Measurements from ENCODE around the gene SERPINA10.
A peak's percentile ranks its signal among the peaks of the same experiment; 100 is the strongest.
"Not testable (repeated sequence)": the region's sequence is repeated elsewhere in the genome, so short reads cannot be mapped to it uniquely, and the experiment has no call there.

SERPINA10 gene

DNA sequence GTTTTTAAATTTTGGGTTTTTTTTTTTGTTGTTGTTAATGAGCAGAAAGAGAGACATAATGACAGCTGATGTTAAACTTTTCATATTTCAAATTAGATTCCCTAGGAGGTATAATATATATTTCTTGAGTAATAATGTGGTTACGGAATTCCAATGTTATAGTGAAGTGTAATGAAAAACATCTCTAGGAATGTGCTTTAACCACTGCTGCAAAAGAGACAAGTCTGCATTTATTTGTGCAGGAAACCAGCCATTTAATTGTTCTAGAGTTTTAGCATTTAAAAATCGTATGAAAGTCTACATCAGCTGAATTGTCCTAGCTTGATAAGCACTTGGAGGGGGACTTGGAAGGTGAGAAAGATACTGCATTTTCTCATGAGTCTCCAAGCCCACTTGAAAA is 14.3 kb downstream of the SERPINA10 start:
- no peak for DNase-seq

DNA sequence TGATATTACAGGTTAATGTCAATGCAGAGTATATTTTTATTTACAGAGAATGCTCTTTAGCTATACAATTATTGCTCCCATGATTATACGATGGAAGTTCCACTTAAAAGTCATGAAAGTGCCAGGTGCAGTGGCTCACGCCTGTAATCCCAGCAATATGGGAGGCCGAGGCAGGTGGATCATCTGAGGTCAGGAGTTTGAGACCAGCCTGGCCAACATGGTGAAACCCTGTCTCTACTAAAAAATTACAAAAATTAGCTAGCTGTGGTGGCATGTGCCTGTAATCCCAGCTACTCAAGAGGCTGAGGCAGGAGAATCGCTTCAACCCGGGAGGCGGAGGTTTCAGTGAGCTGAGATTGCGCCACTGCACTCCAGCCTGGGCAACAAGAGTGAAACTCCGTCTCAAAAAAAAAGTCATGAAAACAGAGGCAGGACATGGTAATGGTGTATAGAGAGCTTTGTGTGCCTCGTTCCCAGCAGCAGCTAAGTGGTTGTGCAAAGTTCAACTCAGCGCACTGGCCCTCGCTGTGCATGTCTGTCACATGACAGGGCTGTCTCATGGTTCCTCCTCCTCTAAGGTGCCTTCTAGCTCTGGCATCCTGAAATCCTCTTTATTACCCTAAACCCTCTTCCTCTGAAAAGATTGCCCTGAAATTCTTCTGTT is 16.0 kb downstream of the SERPINA10 start:
- not testable (repeated sequence) for DNase-seq

DNA sequence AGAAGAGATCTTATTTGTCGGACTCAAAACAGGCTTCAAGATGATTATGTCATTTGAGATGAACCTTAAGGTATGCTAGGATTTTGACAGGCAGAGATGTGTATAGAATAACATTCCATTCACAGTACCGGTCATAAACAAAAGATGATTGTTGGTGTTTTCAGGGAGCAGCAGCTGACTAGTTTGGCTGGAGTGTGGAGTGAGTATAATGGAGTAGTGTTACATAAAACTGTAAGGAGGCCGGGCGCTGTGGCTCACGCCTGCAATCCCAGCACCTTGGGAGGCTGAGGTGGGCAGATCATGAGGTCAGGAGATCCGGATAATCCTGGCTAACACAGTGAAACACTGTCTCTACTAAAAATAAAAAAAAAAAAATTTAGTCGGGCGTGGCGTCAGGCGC is 23.9 kb downstream of the SERPINA10 start:
- DNase-seq: peak; percentile 6

DNA sequence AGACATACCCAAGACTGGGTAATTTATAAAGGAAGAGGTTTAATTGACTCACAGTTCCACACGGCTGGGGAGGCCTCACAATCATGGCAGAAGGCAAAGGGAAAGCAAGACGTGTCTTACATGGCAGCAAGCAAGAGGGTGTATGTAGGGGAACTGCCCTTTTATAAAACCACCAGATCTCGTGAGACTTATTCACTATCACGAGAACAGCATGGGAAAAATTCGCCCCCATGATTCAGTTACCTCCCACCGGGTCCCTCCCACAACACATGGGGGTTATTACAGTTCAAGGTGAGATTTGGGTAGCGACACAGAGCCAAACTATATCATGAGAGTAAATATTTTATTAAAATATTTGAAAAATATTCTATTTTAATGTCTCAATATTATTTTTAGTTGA is 24.5 kb downstream of the SERPINA10 start:
- not testable (repeated sequence) for DNase-seq

DNA sequence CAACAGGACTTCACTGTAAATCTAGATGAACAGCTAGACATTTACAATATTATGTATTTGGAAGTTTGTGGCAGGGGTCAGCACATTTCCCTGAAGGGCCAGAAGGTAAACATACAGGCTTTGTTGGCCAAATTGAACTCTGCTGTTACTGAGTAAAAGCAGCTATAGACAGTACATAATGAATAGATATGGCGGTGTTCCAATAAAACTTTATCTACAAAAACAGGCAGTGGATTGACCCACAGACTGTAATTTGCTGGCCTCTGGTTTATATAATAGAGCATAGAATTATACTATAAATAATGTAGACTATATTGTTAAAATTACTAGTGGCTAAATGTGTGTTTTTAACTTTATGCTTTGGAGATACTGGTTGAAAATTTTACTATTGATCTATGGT is 25.7 kb downstream of the SERPINA10 start:
- DNase-seq: no peak

DNA sequence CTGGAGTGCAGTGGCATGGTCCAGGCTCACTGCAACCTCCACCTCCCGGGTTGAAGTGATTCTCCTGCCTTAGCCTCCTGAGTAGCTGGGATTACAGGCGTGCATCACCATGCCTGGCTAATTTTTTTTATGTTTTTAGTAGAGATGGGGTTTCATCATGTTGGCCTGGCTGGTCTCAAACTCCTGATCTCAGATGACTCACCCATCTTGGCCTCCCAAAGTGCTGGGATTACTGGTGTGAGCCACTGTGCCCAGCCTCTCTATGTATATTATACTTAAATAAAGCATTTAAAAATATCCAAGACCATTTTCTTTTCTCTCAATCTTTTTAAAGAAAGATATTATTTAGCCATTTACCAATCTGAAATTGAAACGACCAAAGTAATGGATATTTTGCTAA is 28.9 kb downstream of the SERPINA10 start:
- not testable (repeated sequence) for DNase-seq

DNA sequence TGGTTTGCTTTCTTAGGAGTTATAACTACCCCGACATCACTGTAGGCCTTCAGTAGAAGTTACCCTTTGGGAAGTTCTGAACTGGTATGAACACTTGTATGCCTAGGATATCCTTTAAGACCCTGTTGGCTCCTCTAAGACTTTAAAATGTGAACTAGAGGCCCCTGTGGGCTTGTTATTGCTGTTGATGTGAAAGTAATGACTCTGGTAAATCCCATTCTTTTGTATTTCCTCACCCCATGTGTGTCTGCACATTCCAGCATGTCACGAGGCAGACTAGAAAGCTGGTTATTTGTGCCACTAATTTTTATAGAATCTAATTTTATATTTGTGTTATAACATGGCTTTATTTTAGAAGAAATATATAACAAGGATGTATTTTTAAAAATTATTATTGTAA is 48.9 kb downstream of the SERPINA10 start:
- no peak for DNase-seq

DNA sequence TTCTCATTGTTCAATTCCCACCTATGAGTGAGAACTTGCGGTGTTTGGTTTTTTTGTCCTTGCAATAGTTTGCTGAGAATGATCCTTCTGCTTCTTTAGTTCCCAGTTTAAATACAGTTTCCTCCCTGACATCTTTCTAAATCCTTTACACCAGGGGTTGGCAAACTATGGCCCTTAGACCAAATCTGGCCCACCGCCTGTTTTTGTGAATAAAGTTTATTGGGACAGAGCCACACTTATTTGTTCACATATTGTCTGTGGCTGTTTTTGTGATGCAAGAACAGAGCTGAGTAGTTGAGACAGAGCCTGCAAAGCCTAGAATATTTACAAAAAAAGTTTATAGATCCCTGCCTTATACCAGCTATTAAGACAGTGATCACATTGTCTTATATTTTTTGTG is 53.7 kb downstream of the SERPINA10 start:
- no peak for DNase-seq

DNA sequence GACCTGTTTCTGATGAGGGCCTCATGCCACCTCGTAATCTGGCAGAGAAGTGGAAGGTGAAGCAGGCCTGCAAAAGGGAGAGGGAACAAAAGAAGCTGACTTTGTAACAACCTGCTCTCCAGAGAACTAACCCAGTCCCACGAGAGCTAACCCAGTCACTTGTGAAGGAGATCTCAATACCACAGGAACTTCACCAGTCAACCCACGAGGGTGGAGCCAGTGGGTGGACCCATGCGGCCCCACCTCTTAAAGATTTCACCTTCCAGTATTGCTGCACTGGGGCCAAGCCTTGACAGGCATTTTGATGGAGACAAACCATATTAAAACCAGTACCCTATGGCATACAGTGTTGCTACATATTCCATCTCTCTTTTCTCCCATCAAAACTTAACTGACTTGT is 55.1 kb downstream of the SERPINA10 start:
- DNase-seq: no peak

DNA sequence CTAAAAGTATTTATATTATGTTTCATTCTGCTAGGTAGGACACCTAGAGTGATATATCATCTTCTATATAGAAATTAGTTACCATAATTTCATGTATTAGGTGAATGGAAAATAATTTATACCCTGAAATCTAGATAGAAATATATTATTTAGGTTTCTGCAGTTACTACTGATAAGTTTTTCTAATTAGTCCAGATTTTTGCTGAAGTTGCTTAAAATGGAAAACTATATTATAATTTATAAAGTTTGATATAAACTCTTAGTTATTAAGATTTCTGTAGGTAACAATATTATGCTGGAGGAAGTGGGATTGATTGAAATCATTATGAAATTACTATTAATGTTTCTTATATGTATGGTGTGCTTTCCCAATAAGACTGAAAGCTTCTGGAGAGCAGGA is 56.0 kb downstream of the SERPINA10 start:
- DNase-seq: no peak

Measured in NCI-H226 (cell line).